HCT116 (cell line): ENCODE data around the gene CDA. TPM values are rescaled to one million over a fixed set of nuclear protein-coding genes. Genes with fewer than 3 reads are reported as not detected.

Source experiments
- ATAC-seq: fragments of 200-7000 bp; cut with Tn5 transposase; 2 replicates; pipeline ENCODE4 v1.9.1; 2020; ENCODE audit warnings: mild to moderate bottlenecking, moderate library complexity
- BruUV-seq: library from RNA; stranded (reverse); fragments of 400-500 nt; replicated peaks from 2 replicates; lab custom pipeline; 2021; lab: Mats Ljungman, UMichigan
- CTCF ChIA-PET: fragments of 300-600 bp; sonication (Branson Sonifier 250); formaldehyde crosslinking; loops from one replicate; lab custom pipeline; 2021; ENCODE audit warnings: antibody characterized with exemption; lab: Charles Lee
- POLR2A ChIA-PET: fragments of 300-600, 350-600 bp; sonication (Branson Sonifier 250); formaldehyde crosslinking; loops from one replicate; lab custom pipeline; 2021; ENCODE audit warnings: antibody characterized with exemption; lab: Charles Lee
- RAD21 ChIA-PET, 2 experiments: fragments of 300-600 bp; sonication (Branson Sonifier 250); formaldehyde crosslinking; loops; one replicate each; lab custom pipeline; 2023; ENCODE audit warnings: low total read pairs in 2 of 2; ENCODE audit not compliant: uncharacterized antibody in 2 of 2, unreplicated experiment in 2 of 2, low non-redundant PET in 1 of 2; lab: Charles Lee
- DNase-seq: peaks from one replicate; pipeline ENCODE4 v3.0.0-alpha.2; 2010; ENCODE audit warnings: low read depth, low spot score
- H2AFZ ChIP-seq: fragments of 200-600 bp; shearing (Covaris generic), sonication (generic); 2 replicates; pipeline ENCODE4 v1.6.1; 2017; ENCODE audit warnings: low read depth, mixed run types, mixed read lengths, antibody characterized with exemption, low read length; ENCODE audit not compliant: poor library complexity, severe bottlenecking
- H3K27ac ChIP-seq: 2 replicates; pipeline ENCODE4 v1.5.1; 2012; ENCODE audit warnings: low read depth, low read length
- H3K27me3 ChIP-seq: fragments of 200-600 bp; sonication (generic); 2 replicates; pipeline ENCODE4 v1.6.1; 2016; ENCODE audit warnings: mixed run types, low read length, mixed read lengths; ENCODE audit not compliant: insufficient read depth
- H3K36me3 ChIP-seq, 2 experiments: fragments of 200-500 bp in 1 of 2; fragments of 200-600 bp in 1 of 2; sonication (Bioruptor generic) in 1 of 2; sonication (generic) in 1 of 2; 2 replicates each; pipeline versions ENCODE4 v1.5.1 to v1.6.1; 2014 to 2016; ENCODE audit warnings: low read length in 2 of 2, inconsistent platforms in 1 of 2, mixed read lengths in 1 of 2, mixed run types in 1 of 2; ENCODE audit not compliant: insufficient read depth in 2 of 2, control insufficient read depth in 1 of 2
- H3K4me1 ChIP-seq, 2 experiments: fragments of 200-600 bp in 1 of 2; sonication (generic) in 1 of 2; 2 replicates each; pipeline versions ENCODE4 v1.5.1 to v1.6.1; 2012 to 2017; ENCODE audit warnings: low read length in 2 of 2, inconsistent platforms in 1 of 2, mild to moderate bottlenecking in 1 of 2, mixed read lengths in 1 of 2, mixed run types in 1 of 2, moderate library complexity in 1 of 2; ENCODE audit not compliant: insufficient read depth in 2 of 2, control insufficient read depth in 1 of 2
- H3K4me2 ChIP-seq: fragments of 200-600 bp; sonication (generic); 2 replicates; pipeline ENCODE4 v1.6.1; 2017; ENCODE audit warnings: mixed run types, low read length, mixed read lengths
- H3K4me3 ChIP-seq, 2 experiments: fragments of 200-600 bp in 1 of 2; sonication (generic) in 1 of 2; replicated peaks in 1 of 2; 2 replicates each; pipeline ENCODE4 v1.5.1; 2011 to 2016; ENCODE audit warnings: low read length in 2 of 2, control low read depth in 1 of 2, low read depth in 1 of 2, mild to moderate bottlenecking in 1 of 2, mixed read lengths in 1 of 2, mixed run types in 1 of 2
- H3K79me2 ChIP-seq: fragments of 200-600 bp; sonication (generic); 2 replicates; pipeline ENCODE4 v1.6.1; 2017; ENCODE audit warnings: mild to moderate bottlenecking, mixed run types, low read length, moderate library complexity, mixed read lengths; ENCODE audit not compliant: insufficient read depth
- H3K9ac ChIP-seq: fragments of 200-600 bp; sonication (generic); 2 replicates; pipeline ENCODE4 v1.6.1; 2016; ENCODE audit warnings: low read length, mixed read lengths
- H3K9me2 ChIP-seq: fragments of 200-600 bp; sonication (generic), shearing (Covaris generic); 2 replicates; pipeline ENCODE4 v1.6.1; 2017; ENCODE audit warnings: mixed run types, mild to moderate bottlenecking, moderate library complexity; ENCODE audit not compliant: insufficient read depth
- H3K9me3 ChIP-seq, 2 experiments: fragments of 200-500 bp in 1 of 2; fragments of 200-600 bp in 1 of 2; sonication (Bioruptor generic) in 1 of 2; sonication (generic) in 1 of 2; 2 replicates each; pipeline ENCODE4 v1.6.1; 2014 to 2017; ENCODE audit warnings: low read length in 2 of 2, mixed read lengths in 2 of 2, inconsistent platforms in 1 of 2, low read depth in 1 of 2, mild to moderate bottlenecking in 1 of 2, mixed run types in 1 of 2, moderate library complexity in 1 of 2; ENCODE audit not compliant: control insufficient read depth in 1 of 2, insufficient read depth in 1 of 2
- H4K20me1 ChIP-seq: fragments of 200-600 bp; sonication (generic), shearing (Covaris generic); 2 replicates; pipeline ENCODE4 v1.6.1; 2017; ENCODE audit warnings: mixed run types, mild to moderate bottlenecking, moderate library complexity; ENCODE audit not compliant: insufficient read depth
- CBX3 ChIP-seq: IDR thresholded peaks from 2 replicates; pipeline ENCODE4 v1.6.1; 2012; ENCODE audit warnings: low read depth
- CEBPB ChIP-seq: IDR thresholded peaks from 2 replicates; pipeline ENCODE4 v1.6.1; 2012; ENCODE audit warnings: low read depth
- EZH2 ChIP-seq: fragments of 200-600 bp; sonication (generic); IDR thresholded peaks from 2 replicates; pipeline ENCODE4 v1.6.1; 2017; ENCODE audit warnings: antibody characterized with exemption, mixed run types
- JUND ChIP-seq: IDR thresholded peaks from 2 replicates; pipeline ENCODE4 v1.6.1; 2012
- POLR2AphosphoS5 ChIP-seq: IDR thresholded peaks from 2 replicates; pipeline ENCODE4 v1.6.1; 2011; ENCODE audit warnings: mild to moderate bottlenecking, low read depth, low read length, moderate library complexity
- RAD21 ChIP-seq: IDR thresholded peaks from 2 replicates; pipeline ENCODE4 v1.6.1; 2012; ENCODE audit warnings: low read depth, mild to moderate bottlenecking
- SP1 ChIP-seq: IDR thresholded peaks from 2 replicates; pipeline ENCODE4 v1.6.1; 2012; ENCODE audit warnings: low read depth
- SRF ChIP-seq: IDR thresholded peaks from 2 replicates; pipeline ENCODE4 v1.6.1; 2012; ENCODE audit warnings: low read depth
- TCF7L2 ChIP-seq: IDR thresholded peaks from 2 replicates; pipeline ENCODE4 v1.7.0; 2011; ENCODE audit warnings: borderline replicate concordance, inconsistent platforms; ENCODE audit not compliant: insufficient read depth, insufficient read length; ENCODE audit errors: extremely low read depth
- YY1 ChIP-seq: IDR thresholded peaks from 2 replicates; pipeline ENCODE4 v1.6.1; 2011; ENCODE audit warnings: low read length, low read depth, moderate library complexity, mild to moderate bottlenecking; ENCODE audit not compliant: insufficient replicate concordance; ENCODE audit errors: extremely low read depth
- ZNF274 ChIP-seq: fragments of 200-500 bp; sonication (Bioruptor generic); IDR thresholded peaks from 2 replicates; pipeline ENCODE4 v1.6.1; 2014; ENCODE audit warnings: mild to moderate bottlenecking, low read depth, low read length, inconsistent platforms
- intact Hi-C: fragments of 100-400 bp; cut with micrococcal nuclease; formaldehyde crosslinking; loops from 2 replicates; pipeline ENCODE4 v1.10.0; 2022
- total RNA-seq: library from RNA; stranded (reverse); gene quantifications from one replicate; pipeline ENCODE4 v1.2.1, GENCODE V29; 2021; ENCODE audit not compliant: unreplicated experiment
- TF ChIP-seq, protein P1 (sequence below), 3 experiments: fragments of 200-600 bp in 1 of 3; sonication (generic) in 1 of 3; IDR thresholded peaks in 2 of 3; conservative IDR thresholded peaks in 1 of 3; 2 replicates each; pipeline ENCODE4 v1.5.1; 2012 to 2017; ENCODE audit warnings: low read depth in 2 of 3, low read length in 2 of 3, antibody characterized with exemption in 1 of 3, borderline replicate concordance in 1 of 3, control low read depth in 1 of 3, mild to moderate bottlenecking in 1 of 3, mixed read lengths in 1 of 3, mixed run types in 1 of 3, moderate library complexity in 1 of 3; ENCODE audit not compliant: insufficient read depth in 1 of 3
- TF ChIP-seq, protein P2 (sequence below): IDR thresholded peaks from 2 replicates; pipeline ENCODE4 v1.6.1; 2011; ENCODE audit warnings: mild to moderate bottlenecking, low read length, moderate library complexity; ENCODE audit not compliant: insufficient replicate concordance; ENCODE audit errors: extremely low read depth
- TF ChIP-seq, protein P3 (sequence below): IDR thresholded peaks from 2 replicates; pipeline ENCODE4 v1.6.1; 2012
- TF ChIP-seq, protein P4 (sequence below): IDR thresholded peaks from 2 replicates; pipeline ENCODE4 v1.6.1; 2012

CDA gene
- total RNA-seq, 1 experiment from 2014 or later = 28.6 TPM

DNA sequence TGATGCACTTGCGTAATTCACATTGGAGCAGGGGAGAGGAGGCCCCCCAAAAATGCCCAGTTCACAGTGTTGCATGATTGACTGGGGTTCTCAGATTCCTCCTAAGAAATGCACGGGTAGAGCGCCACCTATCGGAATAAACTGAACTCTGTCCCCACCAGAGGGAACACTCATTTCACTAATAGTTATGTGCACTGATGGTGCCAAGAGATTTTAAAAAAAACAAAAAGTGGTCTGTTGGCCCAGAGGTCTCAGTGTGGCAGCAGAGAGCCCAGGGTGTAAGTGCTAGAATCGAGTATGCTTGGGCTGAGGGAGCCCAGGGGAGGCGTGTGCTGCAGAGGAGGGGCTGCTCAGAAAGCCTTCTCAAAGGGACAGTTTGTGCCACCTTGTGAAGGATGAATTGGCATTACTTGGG, 51.3 kb downstream of the CDA start:
- Histone ChIP-seq H3K4me2 (no peak overlapping the region), H3K4me1 (0 out of 4 replicates have a peak, but pooled peaks cover under 1 to 2% of the 10 kb centered on the region in 2 experiments), H3K36me3 (peaks cover 0 to 2% of the 10 kb centered on the region in 2 experiments; a peak in 1 of 4 replicates), H3K9me2 (no peaks in the 10 kb centered on the region), H4K20me1 (no peaks in the 10 kb centered on the region), H3K79me2 (no peaks in the 10 kb centered on the region), H3K27ac (no peak overlapping the region), H3K4me3 (no peak overlapping the region), H3K27me3 (no peaks in the 10 kb centered on the region), H3K9ac (no peak overlapping the region), H2AFZ (no peak overlapping the region), H3K9me3 (no peaks in the 10 kb centered on the region)
- ATAC-seq (peak; percentile 81), DNase-seq (peak; percentile 37)
- intact Hi-C loops = loop anchor here (1.0 to 2.0 kb wide), 2 partner anchors 65 to 118 kb away; no protein-coding TSS in a partner anchor
- no TSS peak for BruUV-seq
- POLR2A ChIA-PET = no interaction called here
- CTCF ChIA-PET = interaction anchor here (2.3 kb wide), 1 partner anchor 65 kb away, joined by 12 read pairs; no protein-coding TSS in a partner anchor
- TF ChIP-seq EZH2 = no peak
- no peak for TF ChIP-seq CEBPB
- TF ChIP-seq RAD21 = peak; percentile 94
- TF ChIP-seq, protein P1, sequence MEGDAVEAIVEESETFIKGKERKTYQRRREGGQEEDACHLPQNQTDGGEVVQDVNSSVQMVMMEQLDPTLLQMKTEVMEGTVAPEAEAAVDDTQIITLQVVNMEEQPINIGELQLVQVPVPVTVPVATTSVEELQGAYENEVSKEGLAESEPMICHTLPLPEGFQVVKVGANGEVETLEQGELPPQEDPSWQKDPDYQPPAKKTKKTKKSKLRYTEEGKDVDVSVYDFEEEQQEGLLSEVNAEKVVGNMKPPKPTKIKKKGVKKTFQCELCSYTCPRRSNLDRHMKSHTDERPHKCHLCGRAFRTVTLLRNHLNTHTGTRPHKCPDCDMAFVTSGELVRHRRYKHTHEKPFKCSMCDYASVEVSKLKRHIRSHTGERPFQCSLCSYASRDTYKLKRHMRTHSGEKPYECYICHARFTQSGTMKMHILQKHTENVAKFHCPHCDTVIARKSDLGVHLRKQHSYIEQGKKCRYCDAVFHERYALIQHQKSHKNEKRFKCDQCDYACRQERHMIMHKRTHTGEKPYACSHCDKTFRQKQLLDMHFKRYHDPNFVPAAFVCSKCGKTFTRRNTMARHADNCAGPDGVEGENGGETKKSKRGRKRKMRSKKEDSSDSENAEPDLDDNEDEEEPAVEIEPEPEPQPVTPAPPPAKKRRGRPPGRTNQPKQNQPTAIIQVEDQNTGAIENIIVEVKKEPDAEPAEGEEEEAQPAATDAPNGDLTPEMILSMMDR (IDR thresholded peaks at IDR 0.05 in 2 of 3, conservative IDR thresholded peaks at IDR 0.05 in 1 of 3; ENCODE audit: borderline replicate concordance in 1 of 3, insufficient read depth in 1 of 3, low read depth in 2 of 3, low read length in 2 of 3) = peak; percentile 78 to 91 (median 88)
- TF ChIP-seq SRF = no peak
- RAD21 ChIA-PET = no interaction called here

DNA sequence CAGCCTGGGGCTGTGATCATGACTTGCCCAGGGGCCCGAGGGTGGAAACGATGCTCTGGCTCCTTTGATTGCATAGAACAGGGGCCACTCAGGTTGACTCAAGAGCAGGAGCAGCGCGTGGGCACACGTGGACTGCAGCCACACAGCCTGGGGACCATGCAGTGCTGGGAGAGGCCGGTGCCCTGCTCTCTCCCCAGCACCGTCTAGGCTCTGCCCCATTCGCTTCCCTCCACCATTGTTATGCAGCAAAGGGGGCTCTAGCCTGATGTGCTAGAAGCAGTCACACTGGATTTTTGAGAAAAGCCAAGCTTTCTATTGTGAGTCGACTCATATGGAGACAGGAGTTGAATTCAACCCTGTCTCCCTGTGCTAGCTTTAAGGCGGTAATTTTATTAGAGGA, 53.1 kb downstream of the CDA start:
- H3K4me1 ChIP-seq = no peaks in the 10 kb centered on the region
- no peaks in the 10 kb centered on the region for H3K79me2 ChIP-seq
- no peaks in the 10 kb centered on the region for H3K9me2 ChIP-seq
- no peak overlapping the region for H3K4me2 ChIP-seq
- RAD21 ChIA-PET = no interaction called here
- H4K20me1 ChIP-seq = no peaks in the 10 kb centered on the region
- POLR2A ChIA-PET = no interaction called here
- intact Hi-C loops = loop anchor here (2.0 kb wide), 1 partner anchor 67 kb away; no protein-coding TSS in a partner anchor
- no peaks in the 10 kb centered on the region for H3K9me3 ChIP-seq
- no peaks in the 10 kb centered on the region for H3K27me3 ChIP-seq
- no peak overlapping the region for H3K4me3 ChIP-seq
- H3K9ac ChIP-seq = no peak overlapping the region
- CTCF ChIA-PET = interaction anchor here (0.7 to 1.6 kb wide), 2 partner anchors 9 to 67 kb away, joined by 3 to 5 read pairs; partner anchors contain the start of gene PINK1
- no peak overlapping the region for H2AFZ ChIP-seq
- TF ChIP-seq POLR2AphosphoS5 (no peak), JUND (no peak), ZNF274 (no peak), EZH2 (no peak), CEBPB (no peak), TCF7L2 (no peak), CBX3 (no peak), SP1 (no peak), YY1 (no peak)
- TF ChIP-seq, protein P2, sequence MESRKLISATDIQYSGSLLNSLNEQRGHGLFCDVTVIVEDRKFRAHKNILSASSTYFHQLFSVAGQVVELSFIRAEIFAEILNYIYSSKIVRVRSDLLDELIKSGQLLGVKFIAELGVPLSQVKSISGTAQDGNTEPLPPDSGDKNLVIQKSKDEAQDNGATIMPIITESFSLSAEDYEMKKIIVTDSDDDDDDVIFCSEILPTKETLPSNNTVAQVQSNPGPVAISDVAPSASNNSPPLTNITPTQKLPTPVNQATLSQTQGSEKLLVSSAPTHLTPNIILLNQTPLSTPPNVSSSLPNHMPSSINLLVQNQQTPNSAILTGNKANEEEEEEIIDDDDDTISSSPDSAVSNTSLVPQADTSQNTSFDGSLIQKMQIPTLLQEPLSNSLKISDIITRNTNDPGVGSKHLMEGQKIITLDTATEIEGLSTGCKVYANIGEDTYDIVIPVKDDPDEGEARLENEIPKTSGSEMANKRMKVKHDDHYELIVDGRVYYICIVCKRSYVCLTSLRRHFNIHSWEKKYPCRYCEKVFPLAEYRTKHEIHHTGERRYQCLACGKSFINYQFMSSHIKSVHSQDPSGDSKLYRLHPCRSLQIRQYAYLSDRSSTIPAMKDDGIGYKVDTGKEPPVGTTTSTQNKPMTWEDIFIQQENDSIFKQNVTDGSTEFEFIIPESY = no peak
- TF ChIP-seq, protein P3, sequence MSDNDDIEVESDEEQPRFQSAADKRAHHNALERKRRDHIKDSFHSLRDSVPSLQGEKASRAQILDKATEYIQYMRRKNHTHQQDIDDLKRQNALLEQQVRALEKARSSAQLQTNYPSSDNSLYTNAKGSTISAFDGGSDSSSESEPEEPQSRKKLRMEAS = no peak
- TF ChIP-seq, protein P4, sequence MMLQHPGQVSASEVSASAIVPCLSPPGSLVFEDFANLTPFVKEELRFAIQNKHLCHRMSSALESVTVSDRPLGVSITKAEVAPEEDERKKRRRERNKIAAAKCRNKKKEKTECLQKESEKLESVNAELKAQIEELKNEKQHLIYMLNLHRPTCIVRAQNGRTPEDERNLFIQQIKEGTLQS = no peak
- TF ChIP-seq, all 23 proteins: peak for 0
- ATAC-seq = no peak
- Histone ChIP-seq H3K36me3 (peaks cover 0 to 2% of the 10 kb centered on the region in 2 experiments; a peak in 1 of 4 replicates), H3K27ac (no peak overlapping the region)
- DNase-seq = no peak
- BruUV-seq = no TSS peak
